ENCODE data around the gene ITPR3. TPM values are rescaled to one million over a fixed set of nuclear protein-coding genes. Genes with fewer than 3 reads are reported as not detected.

Gene ITPR3
- total RNA-seq, 1 experiment from 2014 or later, result 86.9 TPM

DNA sequence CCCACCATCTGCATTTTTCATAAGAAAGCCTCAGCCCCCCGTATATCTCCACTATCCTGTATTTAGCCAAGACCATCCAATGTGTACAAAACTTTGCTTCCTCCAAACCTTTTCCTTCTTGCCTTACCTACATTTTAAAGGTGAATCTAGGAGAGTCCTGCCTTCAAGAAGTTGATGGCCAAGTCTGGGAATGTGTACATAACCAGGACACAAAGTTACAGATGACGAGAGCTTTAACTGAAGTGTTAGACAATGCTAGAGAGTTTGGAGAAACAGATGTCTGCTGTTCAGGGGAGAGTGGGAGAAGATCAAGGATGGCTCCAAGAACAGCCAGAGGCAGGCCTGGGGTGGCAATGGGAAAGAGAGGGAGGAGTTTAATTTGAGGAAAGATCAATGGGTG is 92.7 kb downstream of the ITPR3 start:
- ChIA-PET CTCF (interaction anchor here (0.6 to 7.9 kb wide), 7 partner anchors 8 to 442 kb away, joined by 3 to 115 read pairs (median 7); partner anchors contain the start of gene IP6K3), POLR2A (interaction anchor here (1.2 kb wide), 1 partner anchor 57 kb away, joined by 3 read pairs; no protein-coding TSS in a partner anchor)
- no peak for DNase-seq (ENCODE audit: unreplicated experiment)
- H3K27me3 Mint-ChIP-seq (ENCODE audit: insufficient read depth, unreplicated experiment), result no peaks in the 10 kb centered on the region
- peaks cover 28% of the 10 kb centered on the region for H3K36me3 Mint-ChIP-seq (ENCODE audit: insufficient read depth, unreplicated experiment)
- intact Hi-C loops (cut with micrococcal nuclease), result no loop called here
- no peak for TF ChIP-seq CTCF (IDR thresholded peaks at IDR 0.05; ENCODE audit: unreplicated experiment)
- no TSS peak for BruUV-seq (replicated peaks)
- no peak overlapping the region for H3K4me3 Mint-ChIP-seq (ENCODE audit: unreplicated experiment)
- H3K9me3 Mint-ChIP-seq (ENCODE audit: unreplicated experiment), result no peaks in the 10 kb centered on the region
- H3K27ac Mint-ChIP-seq (ENCODE audit: low read depth, unreplicated experiment), result no peak overlapping the region
- peaks cover 31% of the 10 kb centered on the region for H3K4me1 Mint-ChIP-seq (ENCODE audit: insufficient read depth, unreplicated experiment)

DNA sequence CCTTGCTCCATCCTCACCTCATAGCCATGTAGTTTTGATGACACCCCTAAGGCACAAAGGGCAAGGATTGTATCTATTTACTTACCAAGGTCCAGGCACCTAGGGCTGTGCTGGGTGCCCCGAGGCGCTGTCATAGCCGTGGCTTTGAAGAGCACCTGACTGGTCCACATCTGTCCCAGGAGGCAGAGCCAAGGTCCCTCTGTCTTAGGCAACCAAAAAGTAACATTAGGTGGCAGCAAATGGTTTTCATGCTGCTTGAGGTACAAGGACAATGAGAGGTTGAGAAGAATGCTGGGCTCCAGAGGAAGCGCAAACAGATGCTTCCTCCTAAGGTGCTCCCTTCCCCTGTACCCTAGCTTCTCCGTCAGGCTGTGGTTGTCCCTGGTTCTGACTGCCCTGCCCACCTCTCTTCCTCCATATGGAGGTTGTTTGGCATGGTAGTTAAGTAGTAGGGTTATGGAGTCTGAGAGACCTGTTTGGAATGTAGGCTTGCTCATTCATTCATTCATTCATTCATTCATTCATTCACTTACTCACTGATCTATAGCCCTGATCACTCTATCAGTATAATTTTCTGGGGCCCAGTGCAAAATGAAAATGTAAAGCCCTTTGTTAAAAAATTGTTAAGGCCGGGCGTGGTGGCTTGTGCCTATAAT is 93.4 kb downstream of the ITPR3 start:
- intact Hi-C loops (cut with micrococcal nuclease), result no loop called here

GRCh38 chr6:33716379-33716778 is 95.3 kb downstream of the ITPR3 start:
- CTCF ChIA-PET, result interaction anchor here (1.1 to 7.9 kb wide), 4 partner anchors 22 to 440 kb away, joined by 3 to 115 read pairs (median 36); partner anchors contain the start of gene IP6K3
- Mint-ChIP-seq H3K27me3 (ENCODE audit: insufficient read depth, unreplicated experiment) (no peaks in the 10 kb centered on the region), H3K36me3 (ENCODE audit: insufficient read depth, unreplicated experiment) (peaks cover 4% of the 10 kb centered on the region), H3K27ac (ENCODE audit: low read depth, unreplicated experiment) (peak overlapping the region; percentile 53), H3K4me3 (ENCODE audit: unreplicated experiment) (no peak overlapping the region), H3K9me3 (ENCODE audit: unreplicated experiment) (no peaks in the 10 kb centered on the region), H3K4me1 (ENCODE audit: insufficient read depth, unreplicated experiment) (peaks cover 11% of the 10 kb centered on the region)
- POLR2A ChIA-PET, result no interaction called here
- intact Hi-C loops (cut with micrococcal nuclease), result no loop called here
- DNase-seq (ENCODE audit: unreplicated experiment), result peak; percentile 46
- no peak for TF ChIP-seq CTCF (IDR thresholded peaks at IDR 0.05; ENCODE audit: unreplicated experiment)
- BruUV-seq (replicated peaks), result TSS peak; percentile 84

More for the DNA sequence above, 93.4 kb downstream of the ITPR3 start:
- H3K4me1 Mint-ChIP-seq (ENCODE audit: insufficient read depth, unreplicated experiment), result peaks cover 23% of the 10 kb centered on the region
- no peak overlapping the region for H3K4me3 Mint-ChIP-seq (ENCODE audit: unreplicated experiment)
- POLR2A ChIA-PET, result interaction anchor here (1.2 to 1.3 kb wide), 2 partner anchors 30 to 57 kb away, joined by 3 to 6 read pairs; no protein-coding TSS in a partner anchor
- no TSS peak for BruUV-seq (replicated peaks)
- DNase-seq (ENCODE audit: unreplicated experiment), result no peak
- H3K27ac Mint-ChIP-seq (ENCODE audit: low read depth, unreplicated experiment), result no peak overlapping the region
- H3K27me3 Mint-ChIP-seq (ENCODE audit: insufficient read depth, unreplicated experiment), result no peaks in the 10 kb centered on the region
- peaks cover 21% of the 10 kb centered on the region for H3K36me3 Mint-ChIP-seq (ENCODE audit: insufficient read depth, unreplicated experiment)
- TF ChIP-seq CTCF (IDR thresholded peaks at IDR 0.05; ENCODE audit: unreplicated experiment), result no peak
- H3K9me3 Mint-ChIP-seq (ENCODE audit: unreplicated experiment), result no peaks in the 10 kb centered on the region
- CTCF ChIA-PET, result interaction anchor here (0.6 to 7.9 kb wide), 7 partner anchors 25 to 440 kb away, joined by 3 to 115 read pairs (median 5); partner anchors contain the start of gene IP6K3

GRCh38 chr6:33716890-33717632 is 95.9 kb downstream of the ITPR3 start:
- BruUV-seq (replicated peaks), result TSS peak; percentile 76
- CTCF ChIA-PET, result interaction anchor here (1.1 to 7.9 kb wide), 3 partner anchors 21 to 439 kb away, joined by 3 to 115 read pairs (median 4); no protein-coding TSS in a partner anchor
- Mint-ChIP-seq H3K27ac (ENCODE audit: low read depth, unreplicated experiment) (peak overlapping the region; percentile 53), H3K36me3 (ENCODE audit: insufficient read depth, unreplicated experiment) (no peaks in the 10 kb centered on the region), H3K4me3 (ENCODE audit: unreplicated experiment) (no peak overlapping the region), H3K27me3 (ENCODE audit: insufficient read depth, unreplicated experiment) (no peaks in the 10 kb centered on the region), H3K9me3 (ENCODE audit: unreplicated experiment) (no peaks in the 10 kb centered on the region), H3K4me1 (ENCODE audit: insufficient read depth, unreplicated experiment) (peaks cover 11% of the 10 kb centered on the region)
- DNase-seq (ENCODE audit: unreplicated experiment), result peak; percentile 72
- TF ChIP-seq CTCF (IDR thresholded peaks at IDR 0.05; ENCODE audit: unreplicated experiment), result no peak
- intact Hi-C loops (cut with micrococcal nuclease), result no loop called here
- POLR2A ChIA-PET, result no interaction called here

Measured in MCF 10A (cell line).